T-helper 1 cell treated with Interleukin-12 subunit alpha and Interleukin-12 subunit beta and Interleukin-4 antibody, amounts not matched to agents 30 μg/mL and 1 μg/mL, for 36 hours (primary cell): ENCODE measurements around the gene COPRS.

Source experiments
- H3K27ac Mint-ChIP-seq: one replicate; pipeline ENCODE4 v1.8.0; 2021; ENCODE audit warnings: mild to moderate bottlenecking, mixed read lengths
- H3K27me3 Mint-ChIP-seq: one replicate; pipeline ENCODE4 v1.8.0; 2021; ENCODE audit warnings: low read depth, mixed read lengths
- H3K36me3 Mint-ChIP-seq: one replicate; pipeline ENCODE4 v1.8.0; 2021; ENCODE audit warnings: low read depth, mixed read lengths
- H3K4me1 Mint-ChIP-seq: one replicate; pipeline ENCODE4 v1.8.0; 2021; ENCODE audit warnings: low read depth, mixed read lengths
- H3K4me3 Mint-ChIP-seq: one replicate; pipeline ENCODE4 v1.8.0; 2021; ENCODE audit warnings: mild to moderate bottlenecking, moderate library complexity, mixed read lengths
- H3K9me3 Mint-ChIP-seq: one replicate; pipeline ENCODE4 v1.8.0; 2021; ENCODE audit warnings: mixed read lengths

COPRS gene

GRCh38 chr17:31869031-31869430 lies 10.0 kb upstream of the COPRS start:
- no peak overlapping the region for H3K4me3 Mint-ChIP-seq
- H3K36me3 Mint-ChIP-seq, result peaks cover 45% of the 10 kb centered on the region
- no peak overlapping the region for H3K27ac Mint-ChIP-seq
- H3K4me1 Mint-ChIP-seq, result no peaks in the 10 kb centered on the region
- H3K27me3 Mint-ChIP-seq, result no peaks in the 10 kb centered on the region
- H3K9me3 Mint-ChIP-seq, result no peaks in the 10 kb centered on the region

GRCh38 chr17:31859487-31860008 lies 504 bp upstream of the COPRS start:
- no peaks in the 10 kb centered on the region for H3K9me3 Mint-ChIP-seq
- H3K27ac Mint-ChIP-seq, result peak overlapping the region; percentile 0
- H3K4me3 Mint-ChIP-seq, result peak overlapping the region; percentile 83
- H3K36me3 Mint-ChIP-seq, result peaks cover 10% of the 10 kb centered on the region
- H3K4me1 Mint-ChIP-seq, result peaks cover 17% of the 10 kb centered on the region
- H3K27me3 Mint-ChIP-seq, result no peaks in the 10 kb centered on the region

- no peaks in the 10 kb centered on the region for H3K9me3 Mint-ChIP-seq
- H3K27me3 Mint-ChIP-seq, result no peaks in the 10 kb centered on the region
- peak overlapping the region; percentile 34 for H3K27ac Mint-ChIP-seq
- peak overlapping the region; percentile 81 for H3K4me3 Mint-ChIP-seq
- H3K4me1 Mint-ChIP-seq, result peaks cover 17% of the 10 kb centered on the region
- H3K36me3 Mint-ChIP-seq, result peaks cover 3% of the 10 kb centered on the region
Measured at GRCh38 chr17:31857920-31858641, 963 bp downstream of the COPRS start.

GRCh38 chr17:31856750-31857149 lies 2.3 kb downstream of the COPRS start:
- no peaks in the 10 kb centered on the region for H3K9me3 Mint-ChIP-seq
- no peak overlapping the region for H3K4me3 Mint-ChIP-seq
- H3K27me3 Mint-ChIP-seq, result no peaks in the 10 kb centered on the region
- H3K36me3 Mint-ChIP-seq, result peaks cover 3% of the 10 kb centered on the region
- H3K27ac Mint-ChIP-seq, result no peak overlapping the region
- peaks cover 17% of the 10 kb centered on the region for H3K4me1 Mint-ChIP-seq

GRCh38 chr17:31854672-31855071 lies 4.4 kb downstream of the COPRS start:
- Mint-ChIP-seq H3K27me3 (no peaks in the 10 kb centered on the region), H3K36me3 (peaks cover 3% of the 10 kb centered on the region), H3K4me1 (peaks cover 14% of the 10 kb centered on the region), H3K27ac (no peak overlapping the region), H3K4me3 (no peak overlapping the region), H3K9me3 (no peaks in the 10 kb centered on the region)

GRCh38 chr17:31853911-31854470 lies 5.1 kb downstream of the COPRS start:
- peaks cover 11% of the 10 kb centered on the region for H3K4me1 Mint-ChIP-seq
- no peaks in the 10 kb centered on the region for H3K9me3 Mint-ChIP-seq
- no peak overlapping the region for H3K4me3 Mint-ChIP-seq
- H3K36me3 Mint-ChIP-seq, result peaks cover 3% of the 10 kb centered on the region
- H3K27ac Mint-ChIP-seq, result no peak overlapping the region
- no peaks in the 10 kb centered on the region for H3K27me3 Mint-ChIP-seq

- Mint-ChIP-seq H3K27ac (no peak overlapping the region), H3K9me3 (no peaks in the 10 kb centered on the region), H3K27me3 (peaks cover 1% of the 10 kb centered on the region), H3K4me3 (no peak overlapping the region), H3K36me3 (no peaks in the 10 kb centered on the region), H3K4me1 (no peaks in the 10 kb centered on the region)
Measured at GRCh38 chr17:31845291-31845690, 13.8 kb downstream of the COPRS start.

- no peak overlapping the region for H3K27ac Mint-ChIP-seq
- no peaks in the 10 kb centered on the region for H3K4me1 Mint-ChIP-seq
- H3K4me3 Mint-ChIP-seq, result no peak overlapping the region
Measured at GRCh38 chr17:31843070-31843745, 15.8 kb downstream of the COPRS start.

GRCh38 chr17:31842195-31843069 lies 16.6 kb downstream of the COPRS start:
- no peaks in the 10 kb centered on the region for H3K9me3 Mint-ChIP-seq
- H3K4me3 Mint-ChIP-seq, result no peak overlapping the region
- no peak overlapping the region for H3K27ac Mint-ChIP-seq
- H3K36me3 Mint-ChIP-seq, result no peaks in the 10 kb centered on the region
- peaks cover 4% of the 10 kb centered on the region for H3K27me3 Mint-ChIP-seq
- no peaks in the 10 kb centered on the region for H3K4me1 Mint-ChIP-seq

More at GRCh38 chr17:31843070-31843745, 15.8 kb downstream of the COPRS start:
- Mint-ChIP-seq H3K27me3 (peaks cover 4% of the 10 kb centered on the region), H3K9me3 (no peaks in the 10 kb centered on the region), H3K36me3 (no peaks in the 10 kb centered on the region)

GRCh38 chr17:31841850-31842194 lies 17.2 kb downstream of the COPRS start:
- Mint-ChIP-seq H3K27me3 (peaks cover 8% of the 10 kb centered on the region), H3K36me3 (no peaks in the 10 kb centered on the region), H3K27ac (no peak overlapping the region), H3K9me3 (no peaks in the 10 kb centered on the region), H3K4me1 (no peaks in the 10 kb centered on the region), H3K4me3 (no peak overlapping the region)

- H3K4me3 Mint-ChIP-seq, result no peak overlapping the region
- no peaks in the 10 kb centered on the region for H3K9me3 Mint-ChIP-seq
- H3K27ac Mint-ChIP-seq, result no peak overlapping the region
- H3K4me1 Mint-ChIP-seq, result peaks cover 4% of the 10 kb centered on the region
- H3K27me3 Mint-ChIP-seq, result peaks cover 13% of the 10 kb centered on the region
- no peaks in the 10 kb centered on the region for H3K36me3 Mint-ChIP-seq
Measured at GRCh38 chr17:31838636-31839225, 20.3 kb downstream of the COPRS start.

- no peaks in the 10 kb centered on the region for H3K36me3 Mint-ChIP-seq
- H3K4me3 Mint-ChIP-seq, result no peak overlapping the region
- no peaks in the 10 kb centered on the region for H3K9me3 Mint-ChIP-seq
- H3K4me1 Mint-ChIP-seq, result peaks cover 4% of the 10 kb centered on the region
- peaks cover 13% of the 10 kb centered on the region for H3K27me3 Mint-ChIP-seq
- H3K27ac Mint-ChIP-seq, result no peak overlapping the region
Measured at GRCh38 chr17:31835984-31836383, 23.1 kb downstream of the COPRS start.

- H3K4me3 Mint-ChIP-seq, result peak overlapping the region; percentile 8
- H3K27me3 Mint-ChIP-seq, result peaks cover 8% of the 10 kb centered on the region
- H3K36me3 Mint-ChIP-seq, result no peaks in the 10 kb centered on the region
- peak overlapping the region; percentile 41 for H3K27ac Mint-ChIP-seq
- peaks cover 4% of the 10 kb centered on the region for H3K4me1 Mint-ChIP-seq
- H3K9me3 Mint-ChIP-seq, result no peaks in the 10 kb centered on the region
Measured at GRCh38 chr17:31834448-31834847, 24.6 kb downstream of the COPRS start.

- no peak overlapping the region for H3K4me3 Mint-ChIP-seq
- H3K9me3 Mint-ChIP-seq, result no peaks in the 10 kb centered on the region
- H3K27me3 Mint-ChIP-seq, result peaks cover 11% of the 10 kb centered on the region
- no peaks in the 10 kb centered on the region for H3K36me3 Mint-ChIP-seq
- no peak overlapping the region for H3K27ac Mint-ChIP-seq
- peaks cover 4% of the 10 kb centered on the region for H3K4me1 Mint-ChIP-seq
Measured at GRCh38 chr17:31832746-31833145, 26.3 kb downstream of the COPRS start.
